ENCODE data around the gene TACC2.

- TF ChIP-seq REST (IDR thresholded peaks at IDR 0.05; ENCODE audit: insufficient read depth in 1 of 2, low read depth in 2 of 2, low read length in 2 of 2) (no peak), SIN3A (IDR thresholded peaks at IDR 0.05; ENCODE audit: borderline replicate concordance, insufficient read depth, low read length) (no peak)
Observed at GRCh38 chr10:122241836-122242235, 252.9 kb downstream of the TACC2 start.

Measured in PFSK-1 (cell line).